ENCODE results near the gene FGD4. TPM values are rescaled to one million over a fixed set of nuclear protein-coding genes. Genes with fewer than 3 reads are reported as not detected.
A peak's percentile ranks its signal among the peaks of the same experiment; 100 is the strongest.

Gene FGD4
- total RNA-seq, 1 experiment from 2014 or later = 39.7 TPM

DNA sequence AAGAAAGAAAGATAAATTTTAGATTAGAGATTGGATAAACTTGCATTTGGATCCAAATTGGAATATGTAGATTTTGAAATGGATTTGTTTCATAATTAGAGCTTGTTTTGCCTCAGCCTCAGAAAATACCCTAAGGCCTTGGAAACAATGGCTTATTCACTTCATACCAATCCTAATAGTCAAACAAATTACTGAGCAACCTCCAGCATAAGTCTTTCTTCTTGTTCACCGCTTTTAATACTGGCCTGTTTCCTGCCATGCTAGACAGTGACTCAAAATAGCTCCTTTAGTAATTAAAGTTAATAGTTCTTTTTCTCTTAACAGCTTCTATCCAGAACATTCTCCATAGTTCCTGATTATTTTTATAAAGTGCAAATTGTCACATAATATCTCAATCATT, 168.9 kb downstream of the FGD4 start (continued):
- TF ChIP-seq, protein P1, sequence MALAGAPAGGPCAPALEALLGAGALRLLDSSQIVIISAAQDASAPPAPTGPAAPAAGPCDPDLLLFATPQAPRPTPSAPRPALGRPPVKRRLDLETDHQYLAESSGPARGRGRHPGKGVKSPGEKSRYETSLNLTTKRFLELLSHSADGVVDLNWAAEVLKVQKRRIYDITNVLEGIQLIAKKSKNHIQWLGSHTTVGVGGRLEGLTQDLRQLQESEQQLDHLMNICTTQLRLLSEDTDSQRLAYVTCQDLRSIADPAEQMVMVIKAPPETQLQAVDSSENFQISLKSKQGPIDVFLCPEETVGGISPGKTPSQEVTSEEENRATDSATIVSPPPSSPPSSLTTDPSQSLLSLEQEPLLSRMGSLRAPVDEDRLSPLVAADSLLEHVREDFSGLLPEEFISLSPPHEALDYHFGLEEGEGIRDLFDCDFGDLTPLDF (CRISPR knock-in tag; IDR thresholded peaks at IDR 0.05) = no peak

DNA sequence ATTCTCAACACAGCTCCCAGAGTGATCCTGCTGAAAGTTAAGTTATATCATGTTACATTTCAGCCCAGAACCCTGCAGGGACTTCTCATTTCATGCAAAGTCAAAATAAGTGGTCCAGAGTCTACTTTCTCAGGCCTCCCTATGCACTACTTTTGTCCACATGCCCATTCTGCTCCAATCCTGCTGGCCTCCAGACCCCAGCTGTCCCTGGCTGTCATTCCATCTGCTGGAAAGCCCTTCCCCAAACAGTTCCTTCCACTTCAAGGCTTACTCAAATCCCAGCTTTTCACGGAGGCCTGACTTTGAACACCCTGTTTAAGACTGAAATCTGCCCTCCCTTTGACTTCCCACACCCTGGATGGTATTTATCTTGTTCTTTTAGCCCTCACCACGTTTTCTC, 169.9 kb downstream of the FGD4 start:
- Mint-ChIP-seq H3K4me1 (peaks cover 55% of the 10 kb centered on the region), H3K27me3 (ENCODE audit: low read depth) (no peaks in the 10 kb centered on the region), H3K4me3 (no peak overlapping the region), H3K9me3 (peaks cover 3% of the 10 kb centered on the region; the same call in 1 of the 2 replicates), H3K36me3 (peaks cover 12% of the 10 kb centered on the region), H3K27ac (peak overlapping the region; percentile 4; the same call in 1 of the 2 replicates)
- no peak for ATAC-seq
- TF ChIP-seq TEAD1 (CRISPR knock-in tag; IDR thresholded peaks at IDR 0.05) (no peak), NR1H2 (CRISPR knock-in tag; IDR thresholded peaks at IDR 0.05) (no peak), HMGA2 (CRISPR knock-in tag; IDR thresholded peaks at IDR 0.05) (no peak), ZNF423 (CRISPR knock-in tag; IDR thresholded peaks at IDR 0.05) (no peak), ZNF281 (CRISPR knock-in tag; IDR thresholded peaks at IDR 0.05) (no peak), NFYB (CRISPR knock-in tag; conservative IDR thresholded peaks at IDR 0.05; ENCODE audit: low read depth) (no peak), ZBTB21 (CRISPR knock-in tag; IDR thresholded peaks at IDR 0.05; ENCODE audit: borderline replicate concordance) (no peak), TEAD4 (CRISPR knock-in tag; IDR thresholded peaks at IDR 0.05) (no peak), ELF4 (CRISPR knock-in tag; IDR thresholded peaks at IDR 0.05; ENCODE audit: low read depth) (no peak), NFE2L1 (CRISPR knock-in tag; IDR thresholded peaks at IDR 0.05) (no peak), CREB1 (CRISPR knock-in tag; IDR thresholded peaks at IDR 0.05) (no peak), JUN (CRISPR knock-in tag; IDR thresholded peaks at IDR 0.05) (no peak), IRF1 (CRISPR knock-in tag; IDR thresholded peaks at IDR 0.05) (no peak), ATF3 (CRISPR knock-in tag; conservative IDR thresholded peaks at IDR 0.05) (no peak)
- TF ChIP-seq, protein P2, sequence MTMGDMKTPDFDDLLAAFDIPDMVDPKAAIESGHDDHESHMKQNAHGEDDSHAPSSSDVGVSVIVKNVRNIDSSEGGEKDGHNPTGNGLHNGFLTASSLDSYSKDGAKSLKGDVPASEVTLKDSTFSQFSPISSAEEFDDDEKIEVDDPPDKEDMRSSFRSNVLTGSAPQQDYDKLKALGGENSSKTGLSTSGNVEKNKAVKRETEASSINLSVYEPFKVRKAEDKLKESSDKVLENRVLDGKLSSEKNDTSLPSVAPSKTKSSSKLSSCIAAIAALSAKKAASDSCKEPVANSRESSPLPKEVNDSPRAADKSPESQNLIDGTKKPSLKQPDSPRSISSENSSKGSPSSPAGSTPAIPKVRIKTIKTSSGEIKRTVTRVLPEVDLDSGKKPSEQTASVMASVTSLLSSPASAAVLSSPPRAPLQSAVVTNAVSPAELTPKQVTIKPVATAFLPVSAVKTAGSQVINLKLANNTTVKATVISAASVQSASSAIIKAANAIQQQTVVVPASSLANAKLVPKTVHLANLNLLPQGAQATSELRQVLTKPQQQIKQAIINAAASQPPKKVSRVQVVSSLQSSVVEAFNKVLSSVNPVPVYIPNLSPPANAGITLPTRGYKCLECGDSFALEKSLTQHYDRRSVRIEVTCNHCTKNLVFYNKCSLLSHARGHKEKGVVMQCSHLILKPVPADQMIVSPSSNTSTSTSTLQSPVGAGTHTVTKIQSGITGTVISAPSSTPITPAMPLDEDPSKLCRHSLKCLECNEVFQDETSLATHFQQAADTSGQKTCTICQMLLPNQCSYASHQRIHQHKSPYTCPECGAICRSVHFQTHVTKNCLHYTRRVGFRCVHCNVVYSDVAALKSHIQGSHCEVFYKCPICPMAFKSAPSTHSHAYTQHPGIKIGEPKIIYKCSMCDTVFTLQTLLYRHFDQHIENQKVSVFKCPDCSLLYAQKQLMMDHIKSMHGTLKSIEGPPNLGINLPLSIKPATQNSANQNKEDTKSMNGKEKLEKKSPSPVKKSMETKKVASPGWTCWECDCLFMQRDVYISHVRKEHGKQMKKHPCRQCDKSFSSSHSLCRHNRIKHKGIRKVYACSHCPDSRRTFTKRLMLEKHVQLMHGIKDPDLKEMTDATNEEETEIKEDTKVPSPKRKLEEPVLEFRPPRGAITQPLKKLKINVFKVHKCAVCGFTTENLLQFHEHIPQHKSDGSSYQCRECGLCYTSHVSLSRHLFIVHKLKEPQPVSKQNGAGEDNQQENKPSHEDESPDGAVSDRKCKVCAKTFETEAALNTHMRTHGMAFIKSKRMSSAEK (CRISPR knock-in tag; IDR thresholded peaks at IDR 0.05; ENCODE audit: borderline replicate concordance) = no peak
- TF ChIP-seq, protein P3, sequence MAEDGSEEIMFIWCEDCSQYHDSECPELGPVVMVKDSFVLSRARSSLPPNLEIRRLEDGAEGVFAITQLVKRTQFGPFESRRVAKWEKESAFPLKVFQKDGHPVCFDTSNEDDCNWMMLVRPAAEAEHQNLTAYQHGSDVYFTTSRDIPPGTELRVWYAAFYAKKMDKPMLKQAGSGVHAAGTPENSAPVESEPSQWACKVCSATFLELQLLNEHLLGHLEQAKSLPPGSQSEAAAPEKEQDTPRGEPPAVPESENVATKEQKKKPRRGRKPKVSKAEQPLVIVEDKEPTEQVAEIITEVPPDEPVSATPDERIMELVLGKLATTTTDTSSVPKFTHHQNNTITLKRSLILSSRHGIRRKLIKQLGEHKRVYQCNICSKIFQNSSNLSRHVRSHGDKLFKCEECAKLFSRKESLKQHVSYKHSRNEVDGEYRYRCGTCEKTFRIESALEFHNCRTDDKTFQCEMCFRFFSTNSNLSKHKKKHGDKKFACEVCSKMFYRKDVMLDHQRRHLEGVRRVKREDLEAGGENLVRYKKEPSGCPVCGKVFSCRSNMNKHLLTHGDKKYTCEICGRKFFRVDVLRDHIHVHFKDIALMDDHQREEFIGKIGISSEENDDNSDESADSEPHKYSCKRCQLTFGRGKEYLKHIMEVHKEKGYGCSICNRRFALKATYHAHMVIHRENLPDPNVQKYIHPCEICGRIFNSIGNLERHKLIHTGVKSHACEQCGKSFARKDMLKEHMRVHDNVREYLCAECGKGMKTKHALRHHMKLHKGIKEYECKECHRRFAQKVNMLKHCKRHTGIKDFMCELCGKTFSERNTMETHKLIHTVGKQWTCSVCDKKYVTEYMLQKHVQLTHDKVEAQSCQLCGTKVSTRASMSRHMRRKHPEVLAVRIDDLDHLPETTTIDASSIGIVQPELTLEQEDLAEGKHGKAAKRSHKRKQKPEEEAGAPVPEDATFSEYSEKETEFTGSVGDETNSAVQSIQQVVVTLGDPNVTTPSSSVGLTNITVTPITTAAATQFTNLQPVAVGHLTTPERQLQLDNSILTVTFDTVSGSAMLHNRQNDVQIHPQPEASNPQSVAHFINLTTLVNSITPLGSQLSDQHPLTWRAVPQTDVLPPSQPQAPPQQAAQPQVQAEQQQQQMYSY (CRISPR knock-in tag; IDR thresholded peaks at IDR 0.05) = no peak
- ChIA-PET POLR2A (no interaction called here), CTCF (interaction anchor here (1.3 kb wide), 1 partner anchor 88 kb away, joined by 3 read pairs; no protein-coding TSS in a partner anchor)
- DNase-seq (ENCODE audit: low spot score) = no peak

All from WTC11 (cell line).